Measurements from ENCODE around the gene RANBP10. TPM values are rescaled to one million over a fixed set of nuclear protein-coding genes. Genes with fewer than 3 reads are reported as not detected.
"Not testable (repeated sequence)": the region's sequence is repeated elsewhere in the genome, so short reads cannot be mapped to it uniquely, and the experiment has no call there.

RANBP10 gene
- total RNA-seq, 4 donors from 2014 or later: 15.0 to 24.6 (median 17.9) TPM

DNA sequence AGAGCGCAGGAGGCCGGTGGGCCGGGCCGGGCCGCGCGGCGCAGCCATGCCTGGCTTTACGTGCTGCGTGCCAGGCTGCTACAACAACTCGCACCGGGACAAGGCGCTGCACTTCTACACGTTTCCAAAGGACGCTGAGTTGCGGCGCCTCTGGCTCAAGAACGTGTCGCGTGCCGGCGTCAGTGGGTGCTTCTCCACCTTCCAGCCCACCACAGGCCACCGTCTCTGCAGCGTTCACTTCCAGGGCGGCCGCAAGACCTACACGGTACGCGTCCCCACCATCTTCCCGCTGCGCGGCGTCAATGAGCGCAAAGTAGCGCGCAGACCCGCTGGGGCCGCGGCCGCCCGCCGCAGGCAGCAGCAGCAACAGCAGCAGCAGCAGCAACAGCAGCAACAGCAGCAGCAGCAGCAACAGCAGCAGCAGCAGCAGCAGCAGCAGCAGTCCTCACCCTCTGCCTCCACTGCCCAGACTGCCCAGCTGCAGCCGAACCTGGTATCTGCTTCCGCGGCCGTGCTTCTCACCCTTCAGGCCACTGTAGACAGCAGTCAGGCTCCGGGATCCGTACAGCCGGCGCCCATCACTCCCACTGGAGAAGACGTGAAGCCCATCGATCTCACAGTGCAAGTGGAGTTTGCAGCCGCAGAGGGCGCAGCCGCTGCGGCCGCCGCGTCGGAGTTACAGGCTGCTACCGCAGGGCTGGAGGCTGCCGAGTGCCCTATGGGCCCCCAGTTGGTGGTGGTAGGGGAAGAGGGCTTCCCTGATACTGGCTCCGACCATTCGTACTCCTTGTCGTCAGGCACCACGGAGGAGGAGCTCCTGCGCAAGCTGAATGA lies 36.4 kb upstream of the RANBP10 start:
- peak overlapping the region; percentile 65 for H3K4me3 ChIP-seq (ENCODE audit: low read depth, poor library complexity, severe bottlenecking)
- TF ChIP-seq, protein P1, sequence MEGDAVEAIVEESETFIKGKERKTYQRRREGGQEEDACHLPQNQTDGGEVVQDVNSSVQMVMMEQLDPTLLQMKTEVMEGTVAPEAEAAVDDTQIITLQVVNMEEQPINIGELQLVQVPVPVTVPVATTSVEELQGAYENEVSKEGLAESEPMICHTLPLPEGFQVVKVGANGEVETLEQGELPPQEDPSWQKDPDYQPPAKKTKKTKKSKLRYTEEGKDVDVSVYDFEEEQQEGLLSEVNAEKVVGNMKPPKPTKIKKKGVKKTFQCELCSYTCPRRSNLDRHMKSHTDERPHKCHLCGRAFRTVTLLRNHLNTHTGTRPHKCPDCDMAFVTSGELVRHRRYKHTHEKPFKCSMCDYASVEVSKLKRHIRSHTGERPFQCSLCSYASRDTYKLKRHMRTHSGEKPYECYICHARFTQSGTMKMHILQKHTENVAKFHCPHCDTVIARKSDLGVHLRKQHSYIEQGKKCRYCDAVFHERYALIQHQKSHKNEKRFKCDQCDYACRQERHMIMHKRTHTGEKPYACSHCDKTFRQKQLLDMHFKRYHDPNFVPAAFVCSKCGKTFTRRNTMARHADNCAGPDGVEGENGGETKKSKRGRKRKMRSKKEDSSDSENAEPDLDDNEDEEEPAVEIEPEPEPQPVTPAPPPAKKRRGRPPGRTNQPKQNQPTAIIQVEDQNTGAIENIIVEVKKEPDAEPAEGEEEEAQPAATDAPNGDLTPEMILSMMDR (IDR thresholded peaks at IDR 0.05): no peak
- TF ChIP-seq POLR2A (IDR thresholded peaks at IDR 0.05): no peak
- 0 to 2% methylated on average over 38 to 43 of the region's 67 CpGs for WGBS, 2 donors
- peak in 1 of 2 donors; percentile 93 for DNase-seq (ENCODE audit: low spot score in 2 of 2)
- intact Hi-C loops (cut with DNase I; ENCODE audit: low total_unique reads): no loop called here

DNA sequence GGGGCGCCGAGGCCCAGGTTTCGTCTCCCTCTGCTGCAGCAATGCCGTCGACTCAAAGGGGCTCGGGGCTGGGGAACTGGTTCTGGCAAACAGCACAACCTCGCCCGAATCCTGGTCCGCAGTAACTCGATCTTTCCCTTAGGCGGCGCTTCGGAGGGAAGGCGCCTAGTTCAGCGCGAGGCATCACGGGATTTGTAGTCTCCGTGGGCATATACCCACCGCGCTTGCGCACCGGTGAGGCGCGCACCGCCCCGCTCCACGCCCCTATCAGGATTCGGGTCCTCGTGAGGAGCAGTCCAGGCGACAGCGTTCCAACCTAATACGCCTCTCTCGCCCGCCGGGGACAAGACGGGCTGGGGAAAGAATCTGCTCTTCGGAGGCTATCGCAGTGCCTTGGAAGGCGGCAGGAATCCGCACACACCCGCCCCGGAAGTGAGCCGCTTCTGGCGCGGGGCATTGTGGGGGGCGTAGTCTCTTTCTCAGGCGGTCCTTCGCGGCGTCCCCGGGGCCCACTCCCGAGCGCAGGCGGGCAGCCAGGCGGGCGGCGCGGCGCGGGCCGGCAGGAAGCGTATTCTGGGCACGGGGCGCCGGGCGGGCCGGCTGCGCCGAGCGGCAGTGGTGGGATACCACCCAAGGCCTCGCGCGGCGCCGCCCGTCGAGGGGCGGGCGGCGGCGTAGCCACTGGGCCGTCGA lies 35.6 kb upstream of the RANBP10 start, which contains the start of gene THAP11:
THAP11 (plus strand) TSS at position 505 of the 693 bp plus-strand sequence. CDS start 235 bp downstream, outside the sequence.
- 0 to 1% methylated on average over 62 to 64 of the region's 83 CpGs for WGBS, 2 donors
- TF ChIP-seq, protein P1 (IDR thresholded peaks at IDR 0.05): peak in 1 of 3 donors; percentile 65
- TF ChIP-seq POLR2A (IDR thresholded peaks at IDR 0.05): no peak
- H3K4me3 ChIP-seq (ENCODE audit: low read depth, poor library complexity, severe bottlenecking): peak within 1 kb of the TSS; percentile 65
- DNase-seq (ENCODE audit: low spot score in 2 of 2): peak; percentile 95 to 98
- intact Hi-C loops (cut with DNase I; ENCODE audit: low total_unique reads): no loop called here

DNA sequence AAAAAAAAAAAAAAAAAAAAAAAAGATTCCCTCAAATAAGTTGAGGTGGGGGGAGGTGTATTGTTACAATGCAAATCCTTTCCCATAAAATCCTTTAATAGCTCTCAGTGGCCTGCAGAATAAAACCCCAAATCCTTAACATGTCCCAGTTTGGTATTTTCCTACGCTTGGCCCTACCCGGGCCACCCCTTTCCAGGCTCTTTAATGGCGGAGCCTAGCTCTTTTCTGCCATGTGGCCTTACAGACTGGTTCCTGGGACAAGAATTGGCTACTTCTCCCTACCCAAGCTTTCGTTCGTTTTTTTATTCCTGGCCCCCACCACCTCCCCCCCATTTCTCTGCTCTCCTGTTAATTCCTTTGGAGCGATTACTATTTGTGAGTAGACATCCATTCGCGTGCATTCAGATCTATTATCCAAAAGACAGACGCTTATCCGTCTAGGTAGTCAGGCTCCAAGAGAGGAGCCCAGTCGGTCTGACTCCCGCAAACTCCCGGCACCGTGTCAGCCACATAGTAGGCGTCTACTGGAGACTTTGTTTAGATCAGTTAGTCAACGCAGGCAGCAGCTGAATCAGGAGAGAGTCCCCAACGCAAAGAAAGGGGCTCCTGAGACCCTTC lies 34.9 kb upstream of the RANBP10 start:
- intact Hi-C loops (cut with DNase I; ENCODE audit: low total_unique reads): no loop called here
- WGBS, 2 donors: 36 to 45% methylated on average over 17 of the region's 17 CpGs
- no peak for TF ChIP-seq POLR2A (IDR thresholded peaks at IDR 0.05)
- TF ChIP-seq, protein P1 (IDR thresholded peaks at IDR 0.05): no peak
- no peak overlapping the region for H3K4me3 ChIP-seq (ENCODE audit: low read depth, poor library complexity, severe bottlenecking)
- DNase-seq (ENCODE audit: low spot score in 2 of 2): no peak

DNA sequence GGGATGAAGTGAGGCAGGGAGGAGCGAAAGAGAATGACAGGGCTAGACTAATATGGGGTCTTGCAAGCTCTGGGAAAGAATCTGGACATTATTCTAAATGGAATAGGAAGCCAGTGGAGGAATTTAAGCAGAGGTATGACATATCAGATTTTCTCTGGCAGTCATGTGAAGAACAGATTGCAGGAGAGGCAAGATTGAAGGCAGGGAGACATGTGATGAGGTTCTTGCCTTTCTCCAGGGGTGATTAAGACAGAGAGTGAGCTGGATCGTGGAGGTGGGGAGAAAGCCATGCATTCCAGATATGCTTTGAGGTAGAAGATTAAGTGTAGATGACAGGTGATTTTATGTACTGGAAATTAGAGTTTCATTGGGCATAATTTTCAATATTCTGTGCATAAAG lies 31.5 kb upstream of the RANBP10 start:
- no peak for TF ChIP-seq POLR2A (IDR thresholded peaks at IDR 0.05)
- TF ChIP-seq, protein P1 (IDR thresholded peaks at IDR 0.05): no peak
- WGBS, 2 donors: 87 to 89% methylated on average over 2 of the region's 2 CpGs
- DNase-seq (ENCODE audit: low spot score in 2 of 2): no peak
- intact Hi-C loops (cut with DNase I; ENCODE audit: low total_unique reads): no loop called here
- no peak overlapping the region for H3K4me3 ChIP-seq (ENCODE audit: low read depth, poor library complexity, severe bottlenecking)

DNA sequence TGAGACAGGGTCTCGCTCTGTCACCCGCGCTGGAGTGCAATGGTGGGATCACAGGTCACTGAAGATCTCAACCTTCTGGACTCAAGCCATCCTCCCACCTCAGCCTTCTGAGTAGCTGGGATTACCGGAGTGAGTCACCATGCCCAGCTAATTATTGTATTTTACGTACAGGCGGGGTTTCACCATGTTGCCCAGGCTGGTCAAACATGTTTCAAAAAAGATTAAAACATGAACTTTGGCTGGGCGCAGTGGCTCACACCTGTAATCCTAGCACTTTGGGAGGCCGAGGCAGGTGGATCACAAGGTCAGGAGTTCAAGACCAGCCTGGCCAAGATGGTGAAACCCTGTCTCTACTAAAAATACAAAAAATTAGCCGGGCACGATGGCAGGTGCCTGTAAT lies 30.8 kb upstream of the RANBP10 start:
- H3K4me3 ChIP-seq (ENCODE audit: low read depth, poor library complexity, severe bottlenecking); intact Hi-C loops (cut with DNase I; ENCODE audit: low total_unique reads); DNase-seq (ENCODE audit: low spot score in 2 of 2): not testable (repeated sequence)
- WGBS, 2 donors: 85 to 86% methylated on average over 10 of the region's 10 CpGs

DNA sequence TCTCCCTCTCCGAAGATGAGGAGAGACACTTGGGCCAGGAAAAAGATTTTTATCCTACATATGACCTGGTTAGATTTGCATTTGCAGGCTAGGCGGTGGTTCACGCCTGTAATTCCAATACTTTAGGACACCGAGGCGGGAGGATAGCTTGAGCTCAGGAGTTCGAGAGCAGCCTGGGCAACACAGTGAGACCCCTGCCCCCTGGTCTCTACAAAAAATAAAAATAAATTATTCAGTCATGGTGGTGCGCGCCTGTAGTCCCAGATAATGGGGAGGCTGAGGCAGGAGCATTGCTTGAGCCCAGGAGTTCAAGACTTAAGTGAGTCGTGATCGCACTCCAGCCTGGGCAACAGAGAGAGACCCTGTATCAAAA lies 27.9 kb upstream of the RANBP10 start:
- intact Hi-C loops (cut with DNase I; ENCODE audit: low total_unique reads): no loop called here
- H3K4me3 ChIP-seq (ENCODE audit: low read depth, poor library complexity, severe bottlenecking): no peak overlapping the region
- 81 to 84% methylated on average over 10 of the region's 10 CpGs for WGBS, 2 donors
- no peak for DNase-seq (ENCODE audit: low spot score in 2 of 2)
- TF ChIP-seq, protein P1 (IDR thresholded peaks at IDR 0.05): no peak
- TF ChIP-seq POLR2A (IDR thresholded peaks at IDR 0.05): no peak
